Measurements from ENCODE around the gene DTNB.

DNA sequence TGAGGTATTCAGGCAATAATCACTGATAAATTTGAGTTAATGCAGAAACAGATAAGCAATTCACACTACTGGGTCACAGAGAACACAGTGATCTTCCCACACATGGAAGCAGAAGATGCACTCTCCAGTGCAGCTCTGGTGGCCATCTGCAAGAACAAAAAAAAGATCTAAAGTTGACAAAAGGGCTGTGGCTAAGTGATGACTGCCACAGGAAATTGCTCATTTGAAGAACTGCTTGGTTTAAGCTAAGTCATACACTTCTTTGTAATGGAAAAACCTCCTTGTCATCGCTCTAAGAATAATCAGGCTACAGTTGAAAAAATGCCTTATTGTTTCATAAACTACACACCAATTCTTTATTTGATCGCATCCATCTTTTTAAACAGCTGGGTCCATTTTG, 115.1 kb downstream of the DTNB start:
- TF ChIP-seq, protein P1, sequence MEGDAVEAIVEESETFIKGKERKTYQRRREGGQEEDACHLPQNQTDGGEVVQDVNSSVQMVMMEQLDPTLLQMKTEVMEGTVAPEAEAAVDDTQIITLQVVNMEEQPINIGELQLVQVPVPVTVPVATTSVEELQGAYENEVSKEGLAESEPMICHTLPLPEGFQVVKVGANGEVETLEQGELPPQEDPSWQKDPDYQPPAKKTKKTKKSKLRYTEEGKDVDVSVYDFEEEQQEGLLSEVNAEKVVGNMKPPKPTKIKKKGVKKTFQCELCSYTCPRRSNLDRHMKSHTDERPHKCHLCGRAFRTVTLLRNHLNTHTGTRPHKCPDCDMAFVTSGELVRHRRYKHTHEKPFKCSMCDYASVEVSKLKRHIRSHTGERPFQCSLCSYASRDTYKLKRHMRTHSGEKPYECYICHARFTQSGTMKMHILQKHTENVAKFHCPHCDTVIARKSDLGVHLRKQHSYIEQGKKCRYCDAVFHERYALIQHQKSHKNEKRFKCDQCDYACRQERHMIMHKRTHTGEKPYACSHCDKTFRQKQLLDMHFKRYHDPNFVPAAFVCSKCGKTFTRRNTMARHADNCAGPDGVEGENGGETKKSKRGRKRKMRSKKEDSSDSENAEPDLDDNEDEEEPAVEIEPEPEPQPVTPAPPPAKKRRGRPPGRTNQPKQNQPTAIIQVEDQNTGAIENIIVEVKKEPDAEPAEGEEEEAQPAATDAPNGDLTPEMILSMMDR (IDR thresholded peaks at IDR 0.05), result no peak
- TF ChIP-seq EP300 (IDR thresholded peaks at IDR 0.05; ENCODE audit: borderline replicate concordance in 1 of 2, low read depth in 1 of 2, low read length in 1 of 2) (peak in 1 of 2 experiments; percentile 54; a peak in 1 of 4 replicates), RAD21 (IDR thresholded peaks at IDR 0.05; ENCODE audit: low read length) (no peak), GABPA (IDR thresholded peaks at IDR 0.05; ENCODE audit: low read depth) (no peak), EZH2phosphoT487 (IDR thresholded peaks at IDR 0.05; ENCODE audit: borderline replicate concordance, low read depth) (no peak), YY1 (IDR thresholded peaks at IDR 0.05; ENCODE audit: low read depth) (no peak)
- TF ChIP-seq, protein P2, sequence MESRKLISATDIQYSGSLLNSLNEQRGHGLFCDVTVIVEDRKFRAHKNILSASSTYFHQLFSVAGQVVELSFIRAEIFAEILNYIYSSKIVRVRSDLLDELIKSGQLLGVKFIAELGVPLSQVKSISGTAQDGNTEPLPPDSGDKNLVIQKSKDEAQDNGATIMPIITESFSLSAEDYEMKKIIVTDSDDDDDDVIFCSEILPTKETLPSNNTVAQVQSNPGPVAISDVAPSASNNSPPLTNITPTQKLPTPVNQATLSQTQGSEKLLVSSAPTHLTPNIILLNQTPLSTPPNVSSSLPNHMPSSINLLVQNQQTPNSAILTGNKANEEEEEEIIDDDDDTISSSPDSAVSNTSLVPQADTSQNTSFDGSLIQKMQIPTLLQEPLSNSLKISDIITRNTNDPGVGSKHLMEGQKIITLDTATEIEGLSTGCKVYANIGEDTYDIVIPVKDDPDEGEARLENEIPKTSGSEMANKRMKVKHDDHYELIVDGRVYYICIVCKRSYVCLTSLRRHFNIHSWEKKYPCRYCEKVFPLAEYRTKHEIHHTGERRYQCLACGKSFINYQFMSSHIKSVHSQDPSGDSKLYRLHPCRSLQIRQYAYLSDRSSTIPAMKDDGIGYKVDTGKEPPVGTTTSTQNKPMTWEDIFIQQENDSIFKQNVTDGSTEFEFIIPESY (IDR thresholded peaks at IDR 0.05; ENCODE audit: borderline replicate concordance, low read depth), result no peak

All from SK-N-SH (cell line).